OCI-LY7 (cell line): Measurements from ENCODE around the gene ACOXL.

Experiments
- EZH2phosphoT487 ChIP-seq: fragments of 200-600 bp; sonication (generic); IDR thresholded peaks from 2 replicates; pipeline ENCODE4 v1.6.1; 2018; ENCODE audit warnings: low read depth, borderline replicate concordance, mild to moderate bottlenecking, mixed run types, antibody characterized with exemption, low read length, moderate library complexity, mixed read lengths
- TF ChIP-seq, protein P1 (sequence below): fragments of 200-600 bp; sonication (generic); conservative IDR thresholded peaks from 2 replicates; pipeline ENCODE4 v1.5.1; 2014; ENCODE audit warnings: mild to moderate bottlenecking, antibody characterized with exemption, low read length, moderate library complexity, mixed read lengths

GRCh38 chr2:110818767-110819481 lies 86.6 kb downstream of the ACOXL start:
- TF ChIP-seq, protein P1, sequence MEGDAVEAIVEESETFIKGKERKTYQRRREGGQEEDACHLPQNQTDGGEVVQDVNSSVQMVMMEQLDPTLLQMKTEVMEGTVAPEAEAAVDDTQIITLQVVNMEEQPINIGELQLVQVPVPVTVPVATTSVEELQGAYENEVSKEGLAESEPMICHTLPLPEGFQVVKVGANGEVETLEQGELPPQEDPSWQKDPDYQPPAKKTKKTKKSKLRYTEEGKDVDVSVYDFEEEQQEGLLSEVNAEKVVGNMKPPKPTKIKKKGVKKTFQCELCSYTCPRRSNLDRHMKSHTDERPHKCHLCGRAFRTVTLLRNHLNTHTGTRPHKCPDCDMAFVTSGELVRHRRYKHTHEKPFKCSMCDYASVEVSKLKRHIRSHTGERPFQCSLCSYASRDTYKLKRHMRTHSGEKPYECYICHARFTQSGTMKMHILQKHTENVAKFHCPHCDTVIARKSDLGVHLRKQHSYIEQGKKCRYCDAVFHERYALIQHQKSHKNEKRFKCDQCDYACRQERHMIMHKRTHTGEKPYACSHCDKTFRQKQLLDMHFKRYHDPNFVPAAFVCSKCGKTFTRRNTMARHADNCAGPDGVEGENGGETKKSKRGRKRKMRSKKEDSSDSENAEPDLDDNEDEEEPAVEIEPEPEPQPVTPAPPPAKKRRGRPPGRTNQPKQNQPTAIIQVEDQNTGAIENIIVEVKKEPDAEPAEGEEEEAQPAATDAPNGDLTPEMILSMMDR, result peak; percentile 65
- TF ChIP-seq EZH2phosphoT487, result no peak
